Hematopoietic multipotent progenitor cell treated with erythropoietin and hydrocortisone succinate and interleukin-3 and kit ligand, for 15 days (in vitro differentiated cells): ENCODE data around the gene F11.
"Not testable (repeated sequence)": the region's sequence is repeated elsewhere in the genome, so short reads cannot be mapped to it uniquely, and the experiment has no call there.

Experiments used
- DNase-seq: peaks from one replicate; pipeline ENCODE4 v3.0.0-alpha.2; 2015; ENCODE audit warnings: low spot score

The F11 gene

DNA sequence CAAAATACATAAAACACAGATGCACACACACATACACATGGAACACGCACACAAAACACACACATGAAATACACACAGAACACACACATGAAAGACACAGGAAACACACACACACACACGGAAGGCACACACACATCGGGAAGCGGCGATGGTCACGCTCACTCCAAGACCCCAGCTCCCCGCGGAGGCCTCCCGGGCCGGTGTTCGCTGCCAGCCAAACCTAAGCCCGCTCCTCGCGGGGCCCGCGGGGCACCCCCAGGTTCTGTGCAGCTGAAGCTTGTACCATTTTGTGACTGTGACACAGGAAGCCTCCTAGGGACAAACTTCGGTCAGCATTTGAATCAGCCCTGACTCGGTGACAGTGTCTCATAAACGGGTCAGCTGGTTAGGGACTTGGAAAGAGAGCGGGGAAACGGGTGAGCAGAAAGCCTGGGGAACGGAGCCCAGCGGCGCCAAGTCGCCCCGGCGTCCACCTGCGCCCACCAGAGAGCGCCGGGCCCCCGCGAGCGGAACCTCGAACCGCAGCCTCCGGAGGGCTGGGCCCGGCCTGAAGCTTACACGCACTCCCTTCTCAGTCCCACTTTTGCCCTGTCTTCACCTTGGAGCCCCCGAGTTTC is 32.1 kb downstream of the F11 start:
- DNase-seq, result no peak

- no peak for DNase-seq
Measured at GRCh38 chr4:186299291-186299690, 33.3 kb downstream of the F11 start.

DNA sequence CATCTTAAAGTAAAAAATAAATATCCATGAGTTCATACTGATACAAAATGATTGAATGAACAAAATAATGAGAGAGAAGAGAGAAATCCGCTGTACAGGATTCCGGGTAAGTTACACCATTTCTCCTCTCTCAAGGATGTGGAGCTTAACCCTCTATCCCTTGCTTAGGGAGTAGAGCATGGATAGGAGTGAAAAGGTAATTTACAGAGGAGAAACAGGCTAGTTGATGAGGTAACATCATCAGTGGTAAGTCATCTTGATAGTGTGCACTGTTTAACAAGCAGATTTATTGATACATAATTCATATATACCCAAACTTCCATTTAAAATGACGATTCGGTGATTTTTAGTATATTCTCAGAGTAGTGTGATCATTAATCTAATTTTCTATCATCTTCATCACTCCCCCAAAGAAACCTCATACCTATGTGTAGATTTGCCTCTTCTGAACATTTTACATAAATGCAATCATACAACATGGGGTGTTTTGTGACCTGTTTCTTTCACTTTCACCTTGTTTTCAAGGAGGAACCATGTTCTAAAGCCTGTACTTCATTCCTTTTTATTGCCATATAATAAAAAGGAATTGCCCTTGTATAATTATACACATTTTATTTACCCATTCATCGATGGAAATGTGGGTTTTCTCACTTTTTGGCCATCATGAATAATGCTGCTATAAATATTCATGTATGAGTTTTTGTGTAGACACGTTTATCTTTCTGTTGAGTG is 34.8 kb downstream of the F11 start:
- DNase-seq, result no peak

DNA sequence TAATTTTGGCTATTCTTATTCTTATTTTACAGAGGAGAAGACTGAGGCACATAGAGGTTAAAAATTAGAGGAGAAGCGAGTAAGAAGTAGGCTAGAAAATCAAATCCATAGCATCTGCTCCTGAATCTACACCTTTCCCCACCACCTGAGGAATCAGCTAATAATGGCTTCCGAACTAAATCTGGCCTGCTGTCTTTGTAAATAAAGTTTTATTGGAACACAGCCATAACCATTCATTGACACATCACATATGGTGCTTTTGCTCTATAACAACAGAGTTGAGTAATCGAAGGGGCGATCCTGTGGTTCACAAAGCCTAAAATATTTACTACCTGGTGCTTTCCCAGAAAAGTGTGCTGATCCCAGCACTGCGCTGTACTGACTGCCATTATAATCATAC is 38.2 kb downstream of the F11 start:
- no peak for DNase-seq

- DNase-seq, result no peak
Measured at GRCh38 chr4:186304866-186305505, 39.0 kb downstream of the F11 start.

GRCh38 chr4:186307497-186307896 is 41.5 kb downstream of the F11 start:
- no peak for DNase-seq

DNA sequence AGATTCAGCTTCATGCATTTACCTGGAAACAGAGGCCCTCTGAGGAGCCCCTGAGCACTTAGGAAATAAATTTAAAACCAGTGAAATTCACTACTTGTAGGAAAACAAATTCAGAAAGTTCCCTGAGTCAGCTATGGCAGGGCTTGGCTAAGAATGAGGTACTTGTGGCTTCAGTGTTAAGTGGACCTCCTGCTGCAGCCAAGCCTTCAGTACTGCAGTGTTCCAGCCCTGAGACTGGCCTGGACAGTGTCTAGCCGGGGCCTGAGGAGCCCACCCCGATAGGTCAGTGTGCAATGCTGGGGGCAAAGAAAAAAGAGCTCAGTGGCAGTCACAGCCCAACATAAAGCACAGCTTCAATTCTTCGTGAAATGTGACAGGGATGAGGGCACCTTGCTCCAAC is 41.9 kb downstream of the F11 start:
- DNase-seq, result no peak

DNA sequence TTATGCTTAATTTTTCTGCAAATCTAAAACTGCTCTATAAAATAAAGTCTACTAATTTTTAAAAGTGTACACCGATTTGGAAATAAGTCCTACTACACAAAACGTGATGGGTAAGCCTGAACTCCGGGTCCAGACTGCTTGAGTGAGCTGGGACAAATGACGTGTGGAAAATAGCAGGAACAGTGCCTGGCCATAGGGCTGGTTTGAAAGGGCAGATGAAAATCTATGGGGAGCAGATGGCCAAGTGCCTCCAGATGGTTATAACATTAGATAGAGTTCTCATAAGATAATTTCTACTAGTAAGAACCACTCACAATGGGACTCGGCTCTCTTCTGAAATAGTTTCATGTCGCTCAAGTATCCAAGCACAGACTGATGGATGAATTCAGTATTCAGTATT is 52.5 kb downstream of the F11 start:
- DNase-seq, result no peak

DNA sequence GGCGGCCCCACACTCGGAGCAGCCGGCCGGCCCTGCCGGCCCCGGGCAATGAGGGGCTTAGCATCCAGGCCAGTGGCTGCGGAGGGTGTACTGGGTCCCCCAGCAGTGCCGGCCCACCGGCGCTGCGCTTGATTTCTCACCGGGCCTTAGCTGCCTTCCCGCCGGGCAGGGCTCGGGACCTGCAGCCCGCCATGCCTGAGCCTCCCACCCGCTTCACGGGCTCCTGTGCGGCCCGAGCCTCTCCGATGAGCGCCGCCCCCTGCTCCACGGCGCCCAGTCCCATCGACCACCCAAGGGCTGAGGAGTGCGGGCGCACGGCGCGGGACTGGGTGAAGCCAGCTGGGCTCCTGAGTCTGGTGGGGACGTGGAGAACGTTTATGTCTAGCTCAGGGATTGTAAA is 58.7 kb downstream of the F11 start:
- DNase-seq, result not testable (repeated sequence)

DNA sequence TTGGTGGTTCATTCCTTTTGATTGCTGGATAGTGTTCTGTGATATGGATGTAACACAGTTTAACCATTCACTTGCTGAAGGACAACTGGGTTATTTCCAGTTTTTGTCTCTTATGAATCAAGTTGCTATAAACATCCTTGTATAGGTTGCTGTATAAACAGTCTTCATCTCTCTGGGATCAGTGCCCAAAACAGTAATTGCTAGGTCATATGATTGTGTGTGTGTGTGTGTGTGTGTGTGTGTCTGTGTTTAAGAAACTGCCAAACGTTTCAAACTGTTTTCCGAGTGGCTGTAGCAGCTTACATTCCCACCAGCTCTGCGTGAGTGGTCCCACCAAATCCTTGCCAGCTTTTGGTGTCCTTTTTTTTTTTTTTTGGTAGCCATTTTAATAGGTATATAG is 60.4 kb downstream of the F11 start:
- DNase-seq, result no peak

DNA sequence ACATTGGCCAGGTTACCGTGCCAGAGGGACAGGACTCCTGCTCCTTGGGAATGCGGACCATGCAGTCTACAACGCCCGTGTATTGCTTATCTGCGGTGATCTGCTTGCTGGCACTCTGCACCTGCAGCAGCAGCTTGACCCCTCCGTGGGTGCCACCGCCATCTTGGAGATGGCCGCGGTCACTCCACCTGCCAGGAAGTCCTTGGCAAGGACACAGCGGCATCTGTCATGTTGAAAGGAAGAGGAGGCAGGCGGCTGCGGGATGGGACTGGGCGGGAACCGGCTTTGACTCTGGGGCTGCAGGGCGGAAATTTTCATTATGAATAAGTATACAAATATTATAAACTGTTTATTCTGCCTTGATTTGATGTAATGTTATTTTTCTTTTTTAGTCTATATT is 63.4 kb downstream of the F11 start:
- no peak for DNase-seq

DNA sequence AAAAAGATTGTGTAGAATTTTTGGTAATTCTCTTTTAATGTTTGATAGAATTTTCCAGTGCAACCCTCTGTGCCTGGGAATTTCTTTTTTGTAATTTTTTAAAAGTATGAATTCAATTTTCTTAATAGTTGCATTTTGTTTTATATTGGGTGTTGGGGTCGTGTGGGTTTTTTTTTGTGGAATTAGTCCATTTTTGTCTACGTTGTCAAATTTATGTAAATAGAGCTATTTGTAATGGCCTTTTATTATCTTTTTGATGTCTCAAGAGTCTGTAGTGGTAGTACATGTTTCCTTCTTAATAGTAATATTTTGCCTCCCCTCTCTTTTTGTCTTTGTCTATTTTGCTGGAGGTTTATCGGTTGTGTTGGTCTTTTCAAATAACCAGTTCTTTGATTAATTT is 64.4 kb downstream of the F11 start:
- DNase-seq, result no peak

DNA sequence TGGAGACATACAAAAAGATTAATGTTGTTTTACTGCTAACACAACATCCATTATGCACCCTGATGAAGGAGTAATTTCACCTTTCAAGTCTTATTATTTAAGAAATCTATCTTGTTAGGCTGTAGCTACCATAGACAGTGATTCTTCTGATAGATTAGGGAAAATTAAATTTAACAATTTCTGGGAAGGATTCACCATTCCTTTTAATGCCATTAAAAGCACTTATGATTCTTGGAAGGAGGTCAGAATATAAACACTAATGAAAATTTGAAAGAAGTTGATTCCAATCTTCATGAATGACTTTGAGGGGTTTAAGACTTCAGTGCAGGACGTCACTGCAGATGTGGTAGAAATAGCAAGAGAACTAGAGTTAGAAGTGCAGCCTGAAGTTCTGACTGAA is 69.8 kb downstream of the F11 start:
- no peak for DNase-seq
